DMS153 treated with DMSO at 0.1 percent for 48 hours (cell line): ENCODE measurements around the gene TMEM94.
"Not testable (repeated sequence)": the region's sequence is repeated elsewhere in the genome, so short reads cannot be mapped to it uniquely, and the experiment has no call there.

Experiments used
- DNase-seq: peaks from one replicate; lab custom pipeline; 2025; ENCODE audit not compliant: unreplicated experiment; lab: John Stamatoyannopoulos, UW

Gene TMEM94

GRCh38 chr17:75445296-75445695, 11.1 kb upstream of the TMEM94 start:
- no peak for DNase-seq

DNA sequence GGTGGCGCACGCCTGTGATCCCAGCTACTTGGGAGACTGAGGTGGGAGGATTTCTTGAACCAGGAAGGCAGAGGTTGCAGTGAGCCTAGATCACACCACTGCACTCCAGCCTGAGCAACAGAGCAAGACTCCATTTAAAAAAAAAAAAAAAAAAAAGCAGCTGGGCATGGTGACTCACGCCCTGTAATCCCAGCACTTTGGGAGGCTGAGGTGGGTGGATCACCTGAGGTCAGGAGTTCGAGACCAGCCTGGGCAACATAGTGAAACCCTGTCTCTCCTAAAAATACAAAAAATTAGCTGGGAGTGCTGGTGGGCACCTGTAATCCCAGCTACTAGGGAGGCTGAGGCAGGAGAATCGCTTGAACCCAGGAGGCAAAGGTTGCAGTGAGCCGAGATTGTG, 10.5 kb upstream of the TMEM94 start:
- DNase-seq = not testable (repeated sequence)

GRCh38 chr17:75447951-75448856, 8.2 kb upstream of the TMEM94 start:
- DNase-seq = no peak

DNA sequence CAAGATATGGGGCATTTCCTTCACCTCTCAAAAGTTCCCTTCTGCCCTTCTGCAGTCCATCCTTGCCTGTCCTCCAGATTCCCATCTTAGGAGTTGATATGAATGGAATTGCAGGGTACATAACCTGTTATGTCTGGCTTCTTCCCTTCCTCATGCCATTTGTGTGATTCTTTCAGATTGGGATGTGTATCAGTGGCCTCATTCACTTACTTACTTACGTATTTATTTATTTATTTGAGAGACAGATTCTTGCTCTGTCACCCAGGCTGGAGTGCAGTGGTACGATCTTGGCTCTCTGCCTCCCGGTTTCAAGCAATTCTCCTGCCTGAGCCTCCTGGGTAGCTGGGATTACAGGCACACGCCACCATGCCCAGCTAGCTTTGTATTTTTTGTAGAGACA, 6.2 kb upstream of the TMEM94 start:
- DNase-seq = no peak

GRCh38 chr17:75454193-75454592, 2.2 kb upstream of the TMEM94 start:
- DNase-seq = no peak

GRCh38 chr17:75454672-75455071, 1.8 kb upstream of the TMEM94 start:
- not testable (repeated sequence) for DNase-seq

GRCh38 chr17:75456039-75456416, 407 bp upstream of the TMEM94 start:
- no peak for DNase-seq

DNA sequence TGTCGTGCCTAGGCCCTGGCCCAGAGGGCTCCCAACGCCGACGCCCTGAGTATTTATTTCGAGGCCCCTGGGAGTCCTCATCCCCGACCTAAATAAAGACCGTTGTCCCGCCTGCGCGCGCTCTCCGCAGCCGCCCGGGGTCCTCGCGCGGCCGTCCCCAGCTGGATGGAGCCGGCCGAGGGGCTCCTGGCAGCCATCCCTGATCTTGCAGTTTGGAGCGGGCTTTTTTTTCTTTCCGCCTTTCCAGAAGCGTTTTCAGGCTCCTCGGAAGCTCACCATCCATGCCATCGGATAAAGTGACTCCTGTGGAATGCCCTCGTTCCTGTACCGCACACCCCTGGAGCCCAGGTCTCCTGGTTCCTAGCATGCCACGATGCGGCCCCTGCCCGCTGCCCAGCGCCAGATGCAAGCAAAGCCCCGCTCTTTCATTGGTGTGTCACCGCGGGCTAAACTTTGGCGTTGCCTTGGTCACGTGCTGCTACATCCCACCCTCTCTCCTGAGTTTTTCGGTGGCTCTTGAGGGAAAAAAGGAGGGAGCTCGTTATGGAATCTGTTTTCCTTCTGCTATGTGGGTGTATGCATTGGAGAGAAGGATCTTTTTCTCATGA, 716 bp downstream of the TMEM94 start:
- no peak for DNase-seq

GRCh38 chr17:75459246-75459589, 2.8 kb downstream of the TMEM94 start:
- DNase-seq = no peak

DNA sequence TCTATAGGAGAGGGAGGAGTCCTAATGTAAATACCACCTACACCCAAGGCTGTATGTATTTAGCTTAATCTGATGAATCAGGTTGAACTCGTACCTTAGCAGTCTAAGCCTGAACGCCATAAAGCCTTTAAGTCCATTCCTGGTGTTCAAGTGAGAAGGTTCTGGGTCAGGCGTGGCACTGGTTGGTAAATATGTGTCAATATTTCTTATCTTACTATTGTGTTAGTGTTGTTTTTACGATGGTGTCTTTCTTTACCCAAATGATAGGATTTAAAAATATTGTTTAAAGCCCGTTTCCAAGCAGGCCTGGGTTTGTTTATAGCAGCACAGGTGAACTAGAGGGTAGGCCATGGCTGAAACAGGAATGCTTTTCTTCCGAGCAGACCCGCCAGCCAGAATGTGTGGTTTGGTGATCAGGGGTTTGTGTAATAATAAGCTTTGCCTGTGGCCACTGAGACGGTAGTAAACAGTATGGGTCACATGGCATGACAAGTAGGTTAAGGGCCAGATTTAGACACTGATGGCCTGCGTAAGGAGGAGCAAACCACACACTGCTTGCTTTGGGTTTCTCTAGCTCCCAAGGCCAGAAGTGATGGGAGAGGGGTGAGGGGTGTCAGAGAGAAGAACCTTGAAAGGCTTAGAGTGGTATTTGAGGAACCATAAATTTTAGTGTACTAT, 3.3 kb downstream of the TMEM94 start:
- no peak for DNase-seq

DNA sequence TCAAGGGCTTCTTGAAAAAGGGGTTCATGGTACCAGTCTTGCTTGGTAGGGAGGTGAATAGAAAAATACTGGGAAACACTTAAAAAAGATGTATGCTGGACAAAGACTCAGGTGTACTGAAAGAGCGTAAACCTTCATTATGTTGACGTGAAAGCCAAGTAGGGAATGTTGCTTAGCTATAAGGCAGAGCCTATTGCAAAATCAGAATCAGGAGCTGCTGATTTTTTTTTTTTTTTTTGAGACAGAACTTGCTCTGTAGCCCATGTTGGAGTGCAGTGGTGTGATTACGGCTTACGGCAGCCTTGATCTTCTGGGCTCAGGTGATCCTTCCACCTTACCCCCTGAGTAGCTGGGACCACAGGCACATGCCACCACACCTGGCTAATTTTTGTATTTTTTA, 3.9 kb downstream of the TMEM94 start:
- no peak for DNase-seq

DNA sequence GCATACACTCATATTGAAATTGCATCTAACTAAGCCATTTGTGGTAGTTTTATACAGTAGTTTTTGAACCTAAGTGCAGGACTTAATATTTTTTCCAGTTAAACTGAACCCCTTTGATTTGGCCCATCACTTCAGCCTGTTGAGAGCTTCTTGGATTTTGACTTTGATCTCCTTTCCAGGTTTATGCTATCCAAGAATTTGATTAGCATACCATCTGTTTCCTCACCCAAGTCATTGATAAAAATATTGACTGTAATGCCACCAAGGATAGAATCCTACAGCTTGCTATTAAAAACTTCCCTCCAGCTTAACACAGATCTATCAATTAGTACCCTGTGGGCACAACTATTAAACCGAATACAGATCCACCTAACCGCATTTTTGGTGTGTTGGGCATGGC, 7.2 kb downstream of the TMEM94 start:
- no peak for DNase-seq

- DNase-seq = no peak
Observed at GRCh38 chr17:75465039-75465438, 8.6 kb downstream of the TMEM94 start.

DNA sequence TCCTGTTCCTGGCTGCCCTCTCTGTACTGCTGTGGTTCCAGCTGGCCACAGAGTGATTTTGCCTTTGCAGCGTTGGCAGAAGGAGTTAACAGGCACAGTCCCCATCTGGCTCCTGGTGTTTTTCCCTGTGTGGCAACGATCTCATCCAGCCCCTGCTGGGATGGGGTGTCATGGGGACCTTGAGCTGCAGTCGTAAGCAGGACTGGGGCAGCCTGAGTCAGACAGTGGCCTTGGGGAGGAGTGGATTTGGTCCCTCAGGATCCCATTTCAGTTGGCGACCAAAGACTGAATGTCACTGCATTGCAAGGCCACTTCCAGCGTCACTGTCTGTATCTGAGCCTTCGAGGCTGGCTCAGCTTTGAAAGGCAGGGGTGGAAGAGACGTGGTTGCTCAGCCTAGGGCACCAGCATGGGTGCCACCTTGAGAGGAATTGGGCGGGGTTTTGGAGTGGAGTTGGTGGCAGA, 11.9 kb downstream of the TMEM94 start:
- no peak for DNase-seq

- DNase-seq = no peak
Observed at GRCh38 chr17:75468779-75469373, 12.4 kb downstream of the TMEM94 start.

- DNase-seq = no peak
Observed at GRCh38 chr17:75471207-75471606, 14.8 kb downstream of the TMEM94 start.

DNA sequence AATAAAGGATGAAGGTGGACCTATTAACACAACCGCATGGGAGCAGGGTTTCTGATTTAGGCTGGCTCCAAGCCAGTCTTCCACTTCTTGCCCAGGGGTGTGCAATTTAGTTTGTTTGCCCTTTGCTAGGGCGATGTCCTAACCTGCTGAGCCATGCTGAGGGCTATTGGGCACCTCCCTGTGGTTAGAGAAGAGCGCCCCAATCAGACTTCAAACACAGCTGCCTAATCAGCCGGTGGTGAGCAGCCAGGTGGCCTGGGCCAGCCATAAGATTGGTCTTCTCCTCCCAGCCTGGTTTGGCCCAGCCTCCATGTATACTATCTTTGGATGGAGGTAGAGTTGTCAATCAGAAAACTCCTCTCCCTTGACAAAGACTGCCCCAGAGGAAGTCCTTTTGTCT, 15.7 kb downstream of the TMEM94 start:
- DNase-seq = peak; percentile 68

DNA sequence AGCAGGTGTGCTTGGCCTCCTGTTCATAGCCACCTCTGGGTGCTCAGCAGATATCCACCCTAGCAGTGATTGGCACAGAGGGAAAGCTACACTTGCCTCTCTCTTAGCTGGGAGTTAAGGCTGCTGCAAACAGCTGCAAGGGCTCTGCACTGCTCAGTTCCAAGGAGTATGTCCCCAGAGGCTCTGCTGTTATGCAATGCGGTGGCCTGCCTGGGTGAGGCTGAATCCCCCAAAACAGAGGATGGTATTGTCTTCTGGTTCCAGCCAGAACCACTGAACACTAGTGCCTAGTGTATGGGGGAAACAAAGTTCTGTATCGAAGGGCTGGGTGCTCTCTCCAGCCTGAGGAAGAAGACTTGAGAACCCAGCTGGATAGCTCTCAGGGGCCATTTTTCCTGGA, 16.8 kb downstream of the TMEM94 start:
- DNase-seq = no peak

DNA sequence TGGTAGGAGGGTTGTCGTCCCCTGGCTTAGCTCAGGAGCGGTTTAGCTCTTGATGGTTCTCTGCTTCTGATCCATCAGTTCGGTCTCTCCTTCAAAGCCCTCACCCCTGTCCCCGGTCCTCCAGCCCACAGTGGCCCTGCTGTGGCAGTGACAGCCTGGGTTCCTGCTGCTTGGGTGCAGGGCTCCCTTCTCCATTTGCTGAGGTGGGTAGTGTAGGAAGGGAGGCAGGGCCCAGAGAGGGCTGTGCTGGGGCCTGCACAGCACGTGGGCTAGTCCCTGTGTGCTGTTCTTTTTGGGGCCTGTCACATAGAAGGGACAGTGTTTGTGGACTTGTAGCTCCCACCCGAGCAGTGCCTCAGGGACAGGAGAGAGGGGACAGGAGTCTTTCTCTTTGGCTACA, 18.3 kb downstream of the TMEM94 start:
- DNase-seq = no peak

DNA sequence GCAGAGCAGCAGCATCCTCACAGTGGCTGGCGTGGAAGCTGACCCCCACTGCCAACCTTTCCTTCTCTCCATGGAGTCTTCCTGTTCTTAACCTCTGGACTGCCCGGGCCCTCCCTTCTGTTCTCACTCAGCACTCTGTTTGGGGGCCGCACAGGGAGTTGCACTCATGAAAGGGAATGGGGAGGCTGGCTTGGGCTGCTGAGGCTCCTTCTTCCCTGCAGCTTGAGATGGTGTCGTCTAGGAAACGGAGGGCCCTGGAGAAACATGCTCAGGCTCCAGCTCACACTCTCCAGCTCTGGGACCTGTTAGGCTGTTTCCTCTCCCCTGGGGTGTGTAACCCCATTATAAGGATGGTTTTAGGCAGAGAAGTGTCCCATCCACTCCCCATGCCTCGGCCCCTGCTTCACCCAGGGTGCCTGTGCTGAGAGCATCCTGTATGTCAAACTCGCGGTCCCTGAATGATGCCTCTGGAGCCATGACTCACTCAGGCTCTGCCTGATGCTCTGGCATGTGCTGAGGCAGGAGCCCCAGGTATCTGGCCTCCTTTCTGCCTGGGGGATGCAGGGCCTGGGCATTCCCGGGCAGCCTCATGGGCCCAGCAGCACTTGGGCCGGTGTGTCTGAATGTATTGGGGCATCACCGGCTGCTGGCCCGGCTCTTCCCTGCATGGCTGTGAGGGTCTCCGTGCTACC, 18.9 kb downstream of the TMEM94 start:
- no peak for DNase-seq

- no peak for DNase-seq
Observed at GRCh38 chr17:75475851-75476250, 19.4 kb downstream of the TMEM94 start.
